AG10803 (cell line): ENCODE results near the gene SPOCK3.

Experiments used
- DNase-seq: peaks from one replicate; pipeline ENCODE4 v3.0.0; 2010; ENCODE audit warnings: low read depth
- H3K4me3 ChIP-seq: 2 replicates; pipeline ENCODE4 v1.5.1; 2011; ENCODE audit warnings: mild to moderate bottlenecking, low read length, control low read depth
- TF ChIP-seq, protein P1 (sequence below): conservative IDR thresholded peaks from 2 replicates; pipeline ENCODE4 v1.5.1; 2011; ENCODE audit warnings: mild to moderate bottlenecking, low read length, control low read depth, inconsistent platforms

SPOCK3 gene

DNA sequence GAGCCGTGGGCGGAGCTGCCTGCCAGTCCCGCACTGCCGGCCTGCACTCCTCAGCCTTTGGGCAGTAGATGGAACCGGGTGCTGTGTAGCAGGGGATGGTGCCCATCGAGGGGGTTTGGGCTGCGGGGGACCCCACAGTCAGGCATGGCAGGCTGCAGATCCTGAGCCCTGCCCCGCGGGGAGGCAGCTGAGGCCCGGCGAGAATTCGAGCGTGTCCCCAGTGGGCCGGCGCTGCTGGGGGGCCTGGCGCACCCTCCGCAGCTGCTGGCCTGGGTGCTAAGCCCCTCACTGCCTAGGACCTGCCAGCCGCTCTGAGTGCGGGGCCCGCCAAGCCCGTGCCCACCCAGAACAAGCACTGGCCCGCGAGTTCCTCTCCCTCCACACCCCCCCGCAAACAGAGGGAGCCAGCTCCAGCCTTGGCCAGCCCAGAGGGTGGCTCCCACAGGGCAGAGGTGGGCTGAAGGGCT is 391.5 kb downstream of the SPOCK3 start:
- no peak for DNase-seq
- TF ChIP-seq, protein P1, sequence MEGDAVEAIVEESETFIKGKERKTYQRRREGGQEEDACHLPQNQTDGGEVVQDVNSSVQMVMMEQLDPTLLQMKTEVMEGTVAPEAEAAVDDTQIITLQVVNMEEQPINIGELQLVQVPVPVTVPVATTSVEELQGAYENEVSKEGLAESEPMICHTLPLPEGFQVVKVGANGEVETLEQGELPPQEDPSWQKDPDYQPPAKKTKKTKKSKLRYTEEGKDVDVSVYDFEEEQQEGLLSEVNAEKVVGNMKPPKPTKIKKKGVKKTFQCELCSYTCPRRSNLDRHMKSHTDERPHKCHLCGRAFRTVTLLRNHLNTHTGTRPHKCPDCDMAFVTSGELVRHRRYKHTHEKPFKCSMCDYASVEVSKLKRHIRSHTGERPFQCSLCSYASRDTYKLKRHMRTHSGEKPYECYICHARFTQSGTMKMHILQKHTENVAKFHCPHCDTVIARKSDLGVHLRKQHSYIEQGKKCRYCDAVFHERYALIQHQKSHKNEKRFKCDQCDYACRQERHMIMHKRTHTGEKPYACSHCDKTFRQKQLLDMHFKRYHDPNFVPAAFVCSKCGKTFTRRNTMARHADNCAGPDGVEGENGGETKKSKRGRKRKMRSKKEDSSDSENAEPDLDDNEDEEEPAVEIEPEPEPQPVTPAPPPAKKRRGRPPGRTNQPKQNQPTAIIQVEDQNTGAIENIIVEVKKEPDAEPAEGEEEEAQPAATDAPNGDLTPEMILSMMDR: no peak
- no peak overlapping the region for H3K4me3 ChIP-seq

DNA sequence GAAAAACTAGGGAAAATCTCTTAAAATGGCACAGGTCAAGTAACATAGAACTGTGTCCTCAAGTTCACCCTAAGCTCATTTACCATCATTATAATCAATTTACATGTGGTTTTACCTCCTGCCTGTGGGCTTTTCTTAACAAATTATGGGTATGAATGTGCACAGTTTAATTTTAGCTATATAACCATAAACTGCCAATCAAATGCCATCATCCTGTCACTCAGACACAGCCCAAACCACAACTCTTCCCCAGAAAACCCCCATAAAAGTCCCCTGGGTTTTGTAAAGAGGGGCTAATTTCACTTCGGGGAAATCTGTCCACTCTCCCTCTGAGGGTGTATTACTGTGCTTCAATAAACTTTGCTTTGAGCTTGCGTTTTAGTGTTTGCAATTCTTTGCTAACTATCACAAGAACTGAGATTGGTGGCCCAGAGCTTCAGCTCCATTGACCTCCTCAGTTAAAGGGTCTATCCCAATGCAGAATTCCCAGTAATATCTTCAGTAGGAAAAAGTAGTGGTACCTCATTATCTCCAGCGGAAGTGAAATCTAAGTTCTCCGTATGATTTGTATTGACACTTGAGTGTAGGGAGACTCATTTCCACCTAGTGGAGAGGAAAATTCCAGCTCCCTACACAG is 394.6 kb downstream of the SPOCK3 start:
- TF ChIP-seq, protein P1: no peak
- H3K4me3 ChIP-seq: no peak overlapping the region
- DNase-seq: no peak

DNA sequence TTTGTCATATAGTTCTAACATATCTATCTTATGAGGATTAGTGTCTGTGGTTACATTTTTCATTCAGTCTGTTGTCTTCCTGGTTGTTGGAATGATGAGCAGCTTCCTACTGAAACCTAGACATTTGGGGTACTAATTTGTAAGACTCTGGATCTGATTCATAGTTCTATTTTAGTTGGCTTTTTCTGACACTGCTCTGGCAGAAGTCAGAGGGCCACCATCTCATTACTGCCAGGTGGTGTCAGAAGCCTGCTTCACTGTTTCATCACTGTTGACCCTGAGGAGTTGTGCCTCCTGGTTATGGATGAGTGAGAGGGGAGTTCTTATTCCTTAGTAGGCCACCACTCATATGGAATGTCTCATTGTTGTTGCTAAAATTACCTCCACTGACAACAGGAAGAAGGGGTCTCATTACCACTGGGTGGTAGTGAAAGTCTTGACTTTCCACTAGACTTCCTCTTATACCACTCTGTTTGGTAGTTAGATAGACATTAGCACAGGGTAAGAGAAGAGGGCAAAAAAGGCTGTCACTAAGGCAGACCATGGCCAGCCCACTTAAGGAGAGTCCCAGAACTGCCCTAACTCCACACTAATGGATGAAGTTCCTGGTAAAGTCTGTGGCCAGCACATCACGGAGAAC is 395.2 kb downstream of the SPOCK3 start:
- DNase-seq: no peak
- TF ChIP-seq, protein P1: no peak
- no peak overlapping the region for H3K4me3 ChIP-seq

DNA sequence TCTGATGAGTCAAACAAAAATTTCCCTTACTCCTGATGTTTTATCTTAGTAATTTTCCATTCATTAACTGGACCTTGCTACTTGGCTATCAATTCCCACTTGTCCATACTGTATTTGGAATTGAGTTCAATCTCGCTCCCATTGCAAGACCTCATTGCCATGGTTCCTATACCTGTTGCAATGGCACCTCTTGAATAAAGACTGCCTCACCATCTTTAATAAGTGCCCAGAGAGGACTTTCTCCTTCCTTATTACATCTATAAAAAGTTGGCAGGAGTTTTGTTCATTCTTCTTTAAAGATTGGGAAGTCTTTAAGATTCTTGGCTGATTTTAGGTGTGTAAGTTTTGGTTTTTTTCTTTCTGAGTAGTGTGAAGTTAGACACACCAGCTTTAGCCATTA is 397.4 kb downstream of the SPOCK3 start:
- no peak overlapping the region for H3K4me3 ChIP-seq
- TF ChIP-seq, protein P1: no peak
- DNase-seq: no peak

DNA sequence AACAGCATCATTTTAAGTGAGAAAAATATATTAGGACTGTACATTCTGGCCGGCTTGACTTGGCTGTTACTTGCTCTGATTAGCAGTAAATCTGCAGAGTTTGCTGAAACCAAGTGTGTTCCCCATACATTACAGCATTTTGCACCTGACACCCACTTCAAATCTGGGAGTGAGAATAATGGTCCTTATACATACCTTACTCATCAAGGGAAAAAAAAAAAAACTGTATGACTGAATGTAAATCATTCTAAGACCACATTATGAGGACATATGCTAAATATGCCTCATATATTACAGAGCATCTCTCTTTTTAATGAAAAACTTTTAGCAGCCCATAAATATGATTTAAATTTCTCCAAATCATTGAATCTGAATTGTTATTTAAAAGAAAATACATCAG is 406.7 kb downstream of the SPOCK3 start:
- TF ChIP-seq, protein P1: no peak

DNA sequence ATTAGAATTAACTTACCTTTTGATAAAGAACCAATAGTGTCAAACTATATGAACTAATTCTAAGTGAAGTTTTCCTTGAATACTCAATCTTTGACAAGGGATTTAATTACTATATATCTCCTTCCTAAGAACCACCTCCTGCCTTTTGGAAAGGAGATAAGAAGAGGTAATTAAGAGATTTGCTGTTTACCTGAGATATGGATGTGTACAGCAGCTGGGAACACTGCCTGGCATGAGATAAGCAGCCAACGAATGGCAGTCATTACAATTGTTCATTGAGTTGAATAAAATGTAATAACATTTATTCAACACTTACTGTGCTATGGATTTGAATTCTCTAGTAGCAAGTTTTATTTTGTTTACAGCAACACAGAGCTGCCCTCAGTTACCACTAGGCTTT is 407.1 kb downstream of the SPOCK3 start:
- TF ChIP-seq, protein P1: no peak
- no peak overlapping the region for H3K4me3 ChIP-seq
- DNase-seq: no peak

More for the DNA sequence above, 406.7 kb downstream of the SPOCK3 start:
- DNase-seq: no peak
- H3K4me3 ChIP-seq: no peak overlapping the region

DNA sequence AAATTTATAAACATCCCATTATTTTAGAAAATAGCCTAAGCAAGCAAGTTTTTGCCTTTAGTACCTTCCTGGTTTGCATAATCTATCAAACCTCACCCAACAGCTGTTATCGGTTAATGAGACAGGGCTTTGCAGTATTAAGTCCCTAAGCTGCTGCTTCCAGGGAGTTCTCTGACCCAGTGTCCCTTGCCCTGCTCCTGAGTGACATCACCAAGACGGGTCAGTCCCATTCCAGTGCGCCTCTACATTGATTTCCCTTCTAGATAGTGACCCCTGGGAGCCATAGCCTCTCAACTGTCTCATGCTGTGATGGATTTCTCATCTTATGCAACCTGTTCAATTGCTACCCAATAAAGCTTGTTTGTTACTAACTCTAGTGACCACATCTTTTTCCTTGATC is 410.4 kb downstream of the SPOCK3 start:
- no peak overlapping the region for H3K4me3 ChIP-seq
- DNase-seq: no peak
- TF ChIP-seq, protein P1: no peak
